ENCODE results near the gene ISM2. TPM values are rescaled to one million over a fixed set of nuclear protein-coding genes. Genes with fewer than 3 reads are reported as not detected.

Gene ISM2
- total and polyA plus RNA-seq, 2 donors = 0.05 to 0.18 TPM

- Histone ChIP-seq H3K4me1 (ENCODE audit: control insufficient read depth in 2 of 2, insufficient read depth in 2 of 2, low read length in 2 of 2) (no peaks in the 10 kb centered on the region), H3K9me3 (ENCODE audit: control insufficient read depth in 2 of 2, insufficient read depth in 1 of 2, low read length in 1 of 2) (no peaks in the 10 kb centered on the region), H3K27ac (ENCODE audit: low read depth in 1 of 2, low read length in 1 of 2) (no peak overlapping the region), H3K27me3 (ENCODE audit: control insufficient read depth in 2 of 2, insufficient read depth in 1 of 2, low read length in 1 of 2) (no peaks in the 10 kb centered on the region), H3K36me3 (ENCODE audit: control insufficient read depth in 2 of 2, insufficient read depth in 2 of 2, low read length in 1 of 2) (no peaks in the 10 kb centered on the region), H3K4me3 (ENCODE audit: low read length in 2 of 2) (no peak overlapping the region)
- 95% methylated on average over 5 of the region's 5 CpGs for WGBS
- DNase-seq (ENCODE audit: low read depth in 6 of 9, low spot score in 9 of 9) = no peak
Observed at GRCh38 chr14:77478029-77478428, 20.6 kb downstream of the ISM2 start.

- no peaks in the 10 kb centered on the region for H3K4me1 ChIP-seq (ENCODE audit: control insufficient read depth in 2 of 2, insufficient read depth in 2 of 2, low read length in 2 of 2)
- no peaks in the 10 kb centered on the region for H3K9me3 ChIP-seq (ENCODE audit: control insufficient read depth in 2 of 2, insufficient read depth in 1 of 2, low read length in 1 of 2)
- no peaks in the 10 kb centered on the region for H3K36me3 ChIP-seq (ENCODE audit: control insufficient read depth in 2 of 2, insufficient read depth in 2 of 2, low read length in 1 of 2)
- H3K4me3 ChIP-seq (ENCODE audit: low read length in 2 of 2) = no peak overlapping the region
- no peaks in the 10 kb centered on the region for H3K27me3 ChIP-seq (ENCODE audit: control insufficient read depth in 2 of 2, insufficient read depth in 1 of 2, low read length in 1 of 2)
- DNase-seq (ENCODE audit: low read depth in 6 of 9, low spot score in 9 of 9) = no peak
- H3K27ac ChIP-seq (ENCODE audit: low read depth in 1 of 2, low read length in 1 of 2) = no peak overlapping the region
- WGBS = 97% methylated on average over 35 of the region's 35 CpGs
Observed at GRCh38 chr14:77475432-77476115, 23.0 kb downstream of the ISM2 start.

- Histone ChIP-seq H3K27me3 (ENCODE audit: control insufficient read depth in 2 of 2, insufficient read depth in 1 of 2, low read length in 1 of 2) (no peaks in the 10 kb centered on the region), H3K4me1 (ENCODE audit: control insufficient read depth in 2 of 2, insufficient read depth in 2 of 2, low read length in 2 of 2) (no peaks in the 10 kb centered on the region), H3K4me3 (ENCODE audit: low read length in 2 of 2) (no peak overlapping the region), H3K36me3 (ENCODE audit: control insufficient read depth in 2 of 2, insufficient read depth in 2 of 2, low read length in 1 of 2) (peaks cover under 1 to 2% of the 10 kb centered on the region in 2 donors), H3K9me3 (ENCODE audit: control insufficient read depth in 2 of 2, insufficient read depth in 1 of 2, low read length in 1 of 2) (no peaks in the 10 kb centered on the region), H3K27ac (ENCODE audit: low read depth in 1 of 2, low read length in 1 of 2) (no peak overlapping the region)
- 84% methylated on average over 9 of the region's 9 CpGs for WGBS
- no peak for DNase-seq (ENCODE audit: low read depth in 6 of 9, low spot score in 9 of 9)
Observed at GRCh38 chr14:77474479-77475177, 24.0 kb downstream of the ISM2 start.

DNA sequence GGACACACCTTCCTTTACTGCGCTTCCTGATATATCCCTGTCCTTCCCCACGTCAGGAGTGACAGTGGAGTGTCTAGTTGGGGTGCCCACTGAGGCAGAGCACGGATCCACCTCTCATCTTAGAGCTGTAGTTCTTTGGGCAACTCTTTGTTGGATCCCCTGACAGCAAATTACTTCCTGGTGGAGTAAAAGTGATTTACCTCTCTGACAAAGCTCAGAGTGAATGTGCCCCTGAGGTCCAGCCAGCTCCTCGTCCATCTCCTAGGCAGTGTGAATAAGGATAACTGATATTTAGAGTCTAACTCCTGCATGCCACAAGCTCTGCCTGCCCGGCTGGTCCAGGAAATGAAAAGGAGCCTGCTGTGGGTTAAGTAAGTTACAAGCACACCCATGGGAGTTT, 24.7 kb downstream of the ISM2 start:
- Histone ChIP-seq H3K9me3 (ENCODE audit: control insufficient read depth in 2 of 2, insufficient read depth in 1 of 2, low read length in 1 of 2) (no peaks in the 10 kb centered on the region), H3K27ac (ENCODE audit: low read depth in 1 of 2, low read length in 1 of 2) (no peak overlapping the region), H3K4me3 (ENCODE audit: low read length in 2 of 2) (no peak overlapping the region), H3K36me3 (ENCODE audit: control insufficient read depth in 2 of 2, insufficient read depth in 2 of 2, low read length in 1 of 2) (peaks cover 7 to 9% of the 10 kb centered on the region in 2 donors), H3K4me1 (ENCODE audit: control insufficient read depth in 2 of 2, insufficient read depth in 2 of 2, low read length in 2 of 2) (no peaks in the 10 kb centered on the region), H3K27me3 (ENCODE audit: control insufficient read depth in 2 of 2, insufficient read depth in 1 of 2, low read length in 1 of 2) (no peaks in the 10 kb centered on the region)
- 93% methylated on average over 5 of the region's 5 CpGs for WGBS
- DNase-seq (ENCODE audit: low read depth in 6 of 9, low spot score in 9 of 9) = no peak

DNA sequence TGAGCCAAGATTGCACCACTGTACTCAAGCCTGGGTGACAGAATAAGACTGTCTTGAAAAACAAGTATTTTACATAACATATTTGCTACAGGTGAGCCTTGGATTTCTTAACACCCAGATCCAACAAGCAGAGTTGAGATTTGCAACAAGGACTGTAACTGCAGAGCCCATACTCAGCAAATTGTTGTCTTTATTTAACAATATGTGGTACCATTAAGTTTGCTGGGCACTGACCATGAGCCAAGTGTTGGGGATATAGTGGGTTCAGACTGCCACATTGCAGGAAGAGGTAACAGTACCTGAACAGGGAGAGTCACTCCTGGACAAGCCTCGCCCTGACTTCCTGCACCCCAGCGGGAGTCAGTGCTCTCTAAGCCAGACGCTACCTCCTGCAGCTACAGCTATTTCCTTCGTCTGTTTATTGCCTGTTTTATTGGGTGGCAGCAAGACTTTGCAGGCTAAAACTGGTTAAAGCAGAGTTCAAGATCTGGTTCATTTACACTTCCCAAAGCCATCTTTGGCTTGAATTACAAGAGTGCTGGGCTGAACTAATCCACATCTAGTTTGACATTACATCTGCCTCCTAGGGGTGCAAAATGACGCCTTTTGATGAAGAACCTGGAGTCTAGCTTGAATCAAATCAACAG, 28.3 kb downstream of the ISM2 start:
- no peak overlapping the region for H3K27ac ChIP-seq (ENCODE audit: low read depth in 1 of 2, low read length in 1 of 2)
- 94% methylated on average over 5 of the region's 5 CpGs for WGBS
- no peak for DNase-seq (ENCODE audit: low read depth in 6 of 9, low spot score in 9 of 9)

GRCh38 chr14:77469539-77469938, 29.1 kb downstream of the ISM2 start:
- DNase-seq (ENCODE audit: low read depth in 6 of 9, low spot score in 9 of 9) = no peak
- 97% methylated on average over 1 of the region's 1 CpG for WGBS
- H3K27me3 ChIP-seq (ENCODE audit: control insufficient read depth in 2 of 2, insufficient read depth in 1 of 2, low read length in 1 of 2) = no peaks in the 10 kb centered on the region
- no peak overlapping the region for H3K4me3 ChIP-seq (ENCODE audit: low read length in 2 of 2)
- no peaks in the 10 kb centered on the region for H3K9me3 ChIP-seq (ENCODE audit: control insufficient read depth in 2 of 2, insufficient read depth in 1 of 2, low read length in 1 of 2)
- peaks cover 44% of the 10 kb centered on the region in 2 donors for H3K36me3 ChIP-seq (ENCODE audit: control insufficient read depth in 2 of 2, insufficient read depth in 2 of 2, low read length in 1 of 2)
- H3K4me1 ChIP-seq (ENCODE audit: control insufficient read depth in 2 of 2, insufficient read depth in 2 of 2, low read length in 2 of 2) = no peaks in the 10 kb centered on the region
- H3K27ac ChIP-seq (ENCODE audit: low read depth in 1 of 2, low read length in 1 of 2) = no peak overlapping the region

More for the DNA sequence above, 28.3 kb downstream of the ISM2 start:
- Histone ChIP-seq H3K36me3 (ENCODE audit: control insufficient read depth in 2 of 2, insufficient read depth in 2 of 2, low read length in 1 of 2) (peaks cover 36% of the 10 kb centered on the region in 2 donors), H3K9me3 (ENCODE audit: control insufficient read depth in 2 of 2, insufficient read depth in 1 of 2, low read length in 1 of 2) (no peaks in the 10 kb centered on the region), H3K27me3 (ENCODE audit: control insufficient read depth in 2 of 2, insufficient read depth in 1 of 2, low read length in 1 of 2) (no peaks in the 10 kb centered on the region), H3K4me3 (ENCODE audit: low read length in 2 of 2) (no peak overlapping the region), H3K4me1 (ENCODE audit: control insufficient read depth in 2 of 2, insufficient read depth in 2 of 2, low read length in 2 of 2) (no peaks in the 10 kb centered on the region)

GRCh38 chr14:77469067-77469505, 29.5 kb downstream of the ISM2 start:
- no peaks in the 10 kb centered on the region for H3K27me3 ChIP-seq (ENCODE audit: control insufficient read depth in 2 of 2, insufficient read depth in 1 of 2, low read length in 1 of 2)
- H3K36me3 ChIP-seq (ENCODE audit: control insufficient read depth in 2 of 2, insufficient read depth in 2 of 2, low read length in 1 of 2) = peaks cover 48% of the 10 kb centered on the region in 2 donors
- no peak overlapping the region for H3K27ac ChIP-seq (ENCODE audit: low read depth in 1 of 2, low read length in 1 of 2)
- H3K4me3 ChIP-seq (ENCODE audit: low read length in 2 of 2) = no peak overlapping the region
- no peaks in the 10 kb centered on the region for H3K9me3 ChIP-seq (ENCODE audit: control insufficient read depth in 2 of 2, insufficient read depth in 1 of 2, low read length in 1 of 2)
- no peaks in the 10 kb centered on the region for H3K4me1 ChIP-seq (ENCODE audit: control insufficient read depth in 2 of 2, insufficient read depth in 2 of 2, low read length in 2 of 2)
- 95% methylated on average over 14 of the region's 14 CpGs for WGBS
- no peak for DNase-seq (ENCODE audit: low read depth in 6 of 9, low spot score in 9 of 9)

- 97% methylated on average over 5 of the region's 5 CpGs for WGBS
- H3K4me3 ChIP-seq (ENCODE audit: low read length in 2 of 2) = no peak overlapping the region
- no peaks in the 10 kb centered on the region for H3K9me3 ChIP-seq (ENCODE audit: control insufficient read depth in 2 of 2, insufficient read depth in 1 of 2, low read length in 1 of 2)
- DNase-seq (ENCODE audit: low read depth in 6 of 9, low spot score in 9 of 9) = no peak
- H3K27me3 ChIP-seq (ENCODE audit: control insufficient read depth in 2 of 2, insufficient read depth in 1 of 2, low read length in 1 of 2) = no peaks in the 10 kb centered on the region
- no peaks in the 10 kb centered on the region for H3K4me1 ChIP-seq (ENCODE audit: control insufficient read depth in 2 of 2, insufficient read depth in 2 of 2, low read length in 2 of 2)
- H3K36me3 ChIP-seq (ENCODE audit: control insufficient read depth in 2 of 2, insufficient read depth in 2 of 2, low read length in 1 of 2) = peaks cover 60 to 61% of the 10 kb centered on the region in 2 donors
- H3K27ac ChIP-seq (ENCODE audit: low read depth in 1 of 2, low read length in 1 of 2) = no peak overlapping the region
Observed at GRCh38 chr14:77467801-77468200, 30.8 kb downstream of the ISM2 start.
